Effector memory CD8-positive, alpha-beta T cell (primary cell): ENCODE results near the gene SRPK3.
A peak's percentile ranks its signal among the peaks of the same experiment; 100 is the strongest.
"Not testable (repeated sequence)": the region's sequence is repeated elsewhere in the genome, so short reads cannot be mapped to it uniquely, and the experiment has no call there.

Source experiments
- ATAC-seq: fragments of 150-1000 bp; cut with Tn5 transposase; replicated peaks from 2 replicates; pipeline ENCODE4 v1.10.0; 2021; ENCODE audit warnings: mild to moderate bottlenecking, moderate library complexity
- DNase-seq, 3 experiments: peaks; one replicate each; pipeline ENCODE4 v3.0.0; 2021
- H3K27ac Mint-ChIP-seq, 2 donors: one replicate each; pipeline ENCODE4 v1.8.0; 2022; ENCODE audit warnings: mild to moderate bottlenecking in 2 of 2, mixed read lengths in 2 of 2, moderate library complexity in 2 of 2
- H3K27me3 Mint-ChIP-seq, 2 donors: one replicate each; pipeline ENCODE4 v1.8.0; 2022; ENCODE audit warnings: mixed read lengths in 2 of 2
- H3K36me3 Mint-ChIP-seq: one replicate; pipeline ENCODE4 v1.8.0; 2022; ENCODE audit warnings: mild to moderate bottlenecking, moderate library complexity, mixed read lengths; ENCODE audit not compliant: insufficient read depth
- H3K4me1 Mint-ChIP-seq, 2 donors: one replicate each; pipeline ENCODE4 v1.8.0; 2022; ENCODE audit warnings: low read depth in 2 of 2, mixed read lengths in 2 of 2
- H3K4me3 Mint-ChIP-seq, 2 donors: one replicate each; pipeline ENCODE4 v1.8.0; 2022; ENCODE audit warnings: mild to moderate bottlenecking in 2 of 2, mixed read lengths in 2 of 2, moderate library complexity in 2 of 2
- H3K9me3 Mint-ChIP-seq, 2 donors: one replicate each; pipeline ENCODE4 v1.8.0; 2022; ENCODE audit warnings: mixed read lengths in 2 of 2

Gene SRPK3

GRCh38 chrX:153741446-153741845 lies 39.4 kb upstream of the SRPK3 start:
- peaks cover 0 to 12% of the 10 kb centered on the region in 2 donors for H3K4me1 Mint-ChIP-seq
- H3K9me3 Mint-ChIP-seq: no peaks in the 10 kb centered on the region
- H3K4me3 Mint-ChIP-seq: peak overlapping the region in 1 of 2 donors; percentile 76
- H3K36me3 Mint-ChIP-seq: peaks cover 6% of the 10 kb centered on the region
- ATAC-seq (no peak), DNase-seq (no peak)
- peaks cover 9 to 16% of the 10 kb centered on the region in 2 donors for H3K27me3 Mint-ChIP-seq
- peak overlapping the region in 1 of 2 donors; percentile 62 for H3K27ac Mint-ChIP-seq

DNA sequence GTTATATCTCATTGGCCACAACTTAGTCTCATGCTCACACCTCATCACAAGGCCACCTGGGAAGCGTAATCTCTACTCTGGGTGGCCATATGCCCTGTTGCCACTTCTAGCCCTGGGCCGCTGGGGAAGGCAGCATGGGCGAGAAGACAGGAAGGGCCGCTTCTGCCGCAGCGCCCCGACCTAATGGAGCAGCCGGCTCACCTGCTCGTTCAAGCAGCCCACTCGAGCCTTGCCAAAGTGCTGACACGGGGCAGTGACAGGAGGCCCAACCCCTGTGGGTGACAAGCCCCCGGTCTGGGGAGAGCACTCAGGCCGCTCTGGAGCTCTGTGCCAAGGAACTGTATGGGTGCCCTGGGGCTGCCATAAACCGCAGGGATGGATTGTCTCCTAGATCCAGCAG lies 38.7 kb upstream of the SRPK3 start:
- H3K4me1 Mint-ChIP-seq, H3K4me3 Mint-ChIP-seq, ATAC-seq, H3K9me3 Mint-ChIP-seq, H3K27ac Mint-ChIP-seq, H3K36me3 Mint-ChIP-seq, DNase-seq: not testable (repeated sequence)
- H3K27me3 Mint-ChIP-seq: peaks cover 13 to 20% of the 10 kb centered on the region in 2 donors

GRCh38 chrX:153742796-153743467 lies 37.9 kb upstream of the SRPK3 start:
- DNase-seq, H3K9me3 Mint-ChIP-seq, H3K36me3 Mint-ChIP-seq, H3K27ac Mint-ChIP-seq, H3K4me3 Mint-ChIP-seq, ATAC-seq, H3K4me1 Mint-ChIP-seq: not testable (repeated sequence)
- H3K27me3 Mint-ChIP-seq: peaks cover 13 to 20% of the 10 kb centered on the region in 2 donors

DNA sequence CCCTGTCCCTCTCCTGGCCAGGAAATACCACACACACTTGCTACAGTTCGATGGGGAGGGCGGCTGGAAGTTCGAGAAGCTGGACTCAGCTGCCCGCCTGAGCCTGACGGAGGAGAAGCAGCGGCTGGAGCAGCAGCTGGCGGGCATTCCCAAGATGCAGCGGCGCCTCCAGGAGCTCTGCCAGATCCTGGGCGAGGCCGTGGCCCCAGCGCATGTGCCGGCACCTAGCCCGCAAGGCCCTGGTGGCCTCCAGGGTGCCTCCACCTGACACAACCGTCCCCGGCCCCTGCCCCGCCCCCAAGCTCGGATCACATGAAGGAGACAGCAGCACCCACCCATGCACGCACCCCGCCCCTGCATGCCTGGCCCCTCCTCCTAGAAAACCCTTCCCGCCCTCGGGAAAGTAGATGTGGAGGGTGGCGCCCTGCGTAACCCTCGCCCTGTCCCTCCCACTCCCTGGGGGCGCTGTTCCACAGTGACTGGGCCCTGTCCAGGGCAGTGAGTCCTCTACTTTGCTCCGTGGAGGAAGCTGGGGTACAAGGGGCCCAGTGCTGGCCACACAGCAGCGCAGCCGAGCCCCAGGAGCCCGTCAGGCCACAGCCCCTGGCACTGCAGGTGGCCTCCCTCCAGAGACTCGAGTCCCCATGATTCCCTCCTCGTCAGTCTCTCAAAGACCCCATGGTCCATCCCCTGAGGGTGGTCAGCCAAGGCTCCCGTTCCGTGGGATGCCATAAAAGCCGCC lies 37.2 kb upstream of the SRPK3 start:
- H3K4me1 Mint-ChIP-seq, H3K4me3 Mint-ChIP-seq, H3K27ac Mint-ChIP-seq, H3K36me3 Mint-ChIP-seq, DNase-seq, H3K9me3 Mint-ChIP-seq, ATAC-seq: not testable (repeated sequence)
- peaks cover 13 to 20% of the 10 kb centered on the region in 2 donors for H3K27me3 Mint-ChIP-seq

GRCh38 chrX:153744210-153745066 lies 36.4 kb upstream of the SRPK3 start:
- peaks cover 4% of the 10 kb centered on the region for H3K36me3 Mint-ChIP-seq
- H3K4me3 Mint-ChIP-seq: no peak overlapping the region
- H3K27ac Mint-ChIP-seq: no peak overlapping the region
- H3K4me1 Mint-ChIP-seq: peaks cover 0 to 9% of the 10 kb centered on the region in 2 donors
- DNase-seq: no peak
- no peak for ATAC-seq
- no peaks in the 10 kb centered on the region for H3K9me3 Mint-ChIP-seq
- peaks cover 13 to 26% of the 10 kb centered on the region in 2 donors for H3K27me3 Mint-ChIP-seq

DNA sequence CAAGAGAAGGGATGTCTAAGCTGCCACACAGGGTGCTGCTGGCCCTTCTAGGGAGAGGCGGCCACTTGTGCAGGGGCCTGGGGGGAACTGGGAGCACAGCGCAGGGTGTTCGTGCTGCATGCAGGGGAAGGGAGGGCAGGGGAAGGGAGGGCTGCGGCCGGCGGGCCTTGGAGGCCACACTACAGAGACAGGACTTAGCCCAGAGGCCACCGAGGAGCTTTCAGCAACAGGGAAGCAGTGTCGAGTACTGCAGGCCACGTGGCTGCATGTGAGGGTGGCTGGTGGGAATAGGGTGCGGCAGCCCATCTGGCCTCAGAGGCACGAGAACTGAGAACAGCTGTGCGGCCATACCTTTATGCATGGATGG lies 35.8 kb upstream of the SRPK3 start:
- H3K4me3 Mint-ChIP-seq, ATAC-seq, H3K9me3 Mint-ChIP-seq, H3K27ac Mint-ChIP-seq, H3K4me1 Mint-ChIP-seq, DNase-seq, H3K36me3 Mint-ChIP-seq: not testable (repeated sequence)
- H3K27me3 Mint-ChIP-seq: peaks cover 13 to 32% of the 10 kb centered on the region in 2 donors

GRCh38 chrX:153746359-153746758 lies 34.5 kb upstream of the SRPK3 start:
- no peak overlapping the region for H3K4me3 Mint-ChIP-seq
- no peak overlapping the region for H3K27ac Mint-ChIP-seq
- H3K27me3 Mint-ChIP-seq: peaks cover 13 to 35% of the 10 kb centered on the region in 2 donors
- no peaks in the 10 kb centered on the region for H3K9me3 Mint-ChIP-seq
- no peak for DNase-seq
- H3K36me3 Mint-ChIP-seq: no peaks in the 10 kb centered on the region
- ATAC-seq: no peak
- peaks cover 0 to 1% of the 10 kb centered on the region in 2 donors for H3K4me1 Mint-ChIP-seq

GRCh38 chrX:153746991-153747390 lies 33.9 kb upstream of the SRPK3 start:
- H3K9me3 Mint-ChIP-seq, H3K27ac Mint-ChIP-seq, ATAC-seq, H3K4me3 Mint-ChIP-seq, H3K36me3 Mint-ChIP-seq, DNase-seq, H3K4me1 Mint-ChIP-seq: not testable (repeated sequence)
- H3K27me3 Mint-ChIP-seq: peaks cover 13 to 35% of the 10 kb centered on the region in 2 donors

DNA sequence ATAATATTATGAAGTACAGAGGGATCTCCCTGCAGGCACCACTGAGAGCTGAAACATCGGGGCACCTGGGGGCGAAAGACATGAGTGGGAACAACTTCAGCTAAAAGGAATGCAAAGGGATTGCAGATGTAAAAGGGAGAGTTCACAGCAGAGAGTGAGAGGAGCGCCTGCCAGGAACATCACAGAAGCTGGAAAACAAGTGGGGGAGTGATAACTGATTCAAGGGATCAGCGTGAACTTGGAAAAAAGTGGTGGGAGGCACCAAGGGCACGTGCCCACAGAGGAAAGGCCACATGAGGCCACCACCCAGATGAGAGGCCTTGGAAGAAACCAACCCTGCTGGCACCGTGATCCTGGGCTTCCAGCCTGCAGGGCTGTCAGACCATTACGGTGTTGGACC lies 31.8 kb upstream of the SRPK3 start:
- not testable (repeated sequence) for H3K4me1 Mint-ChIP-seq, DNase-seq, ATAC-seq, H3K36me3 Mint-ChIP-seq, H3K27ac Mint-ChIP-seq, H3K9me3 Mint-ChIP-seq, H3K4me3 Mint-ChIP-seq
- peaks cover 13 to 35% of the 10 kb centered on the region in 2 donors for H3K27me3 Mint-ChIP-seq

GRCh38 chrX:153750127-153750774 lies 30.6 kb upstream of the SRPK3 start:
- Mint-ChIP-seq H3K27me3 (peaks cover 8 to 26% of the 10 kb centered on the region in 2 donors), H3K4me3 (no peak overlapping the region), H3K27ac (no peak overlapping the region), H3K9me3 (no peaks in the 10 kb centered on the region), H3K4me1 (peaks cover 0 to 1% of the 10 kb centered on the region in 2 donors), H3K36me3 (no peaks in the 10 kb centered on the region)
- no peak for DNase-seq
- ATAC-seq: no peak

- H3K9me3 Mint-ChIP-seq: no peaks in the 10 kb centered on the region
- no peaks in the 10 kb centered on the region for H3K36me3 Mint-ChIP-seq
- DNase-seq (no peak), ATAC-seq (no peak)
- H3K27ac Mint-ChIP-seq: no peak overlapping the region
- H3K27me3 Mint-ChIP-seq: peaks cover 0 to 2% of the 10 kb centered on the region in 2 donors
- H3K4me3 Mint-ChIP-seq: no peak overlapping the region
- no peaks in the 10 kb centered on the region for H3K4me1 Mint-ChIP-seq
These were observed 25.7 kb upstream of the SRPK3 start for GRCh38 chrX:153755136-153755535.

DNA sequence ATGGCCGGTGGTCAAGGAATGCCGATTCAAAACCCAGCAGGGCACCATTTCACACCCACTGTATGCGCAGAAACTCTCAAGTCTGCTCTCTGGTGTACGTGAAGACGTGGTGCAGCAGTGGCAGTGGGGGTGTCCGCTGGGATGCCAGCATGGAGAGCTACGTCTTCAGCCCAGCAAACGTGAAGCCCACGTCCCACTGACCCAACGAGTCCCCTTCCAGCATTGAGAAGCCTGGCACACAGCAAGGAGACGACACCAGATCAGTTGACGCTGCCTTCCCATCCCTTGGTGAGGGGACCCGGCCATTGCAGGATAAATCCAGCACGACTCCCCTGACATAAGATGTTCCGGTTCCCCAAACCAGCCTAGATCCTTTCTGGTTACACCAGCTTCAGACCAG lies 19.0 kb upstream of the SRPK3 start:
- H3K36me3 Mint-ChIP-seq: no peaks in the 10 kb centered on the region
- H3K4me3 Mint-ChIP-seq: no peak overlapping the region
- no peaks in the 10 kb centered on the region for H3K27me3 Mint-ChIP-seq
- DNase-seq (no peak), ATAC-seq (no peak)
- no peak overlapping the region for H3K27ac Mint-ChIP-seq
- no peaks in the 10 kb centered on the region for H3K9me3 Mint-ChIP-seq
- peaks cover 0 to 4% of the 10 kb centered on the region in 2 donors for H3K4me1 Mint-ChIP-seq

- no peak for ATAC-seq
- H3K27ac Mint-ChIP-seq: no peak overlapping the region
- H3K4me1 Mint-ChIP-seq: peaks cover 0 to 4% of the 10 kb centered on the region in 2 donors
- no peaks in the 10 kb centered on the region for H3K9me3 Mint-ChIP-seq
- no peaks in the 10 kb centered on the region for H3K27me3 Mint-ChIP-seq
- no peaks in the 10 kb centered on the region for H3K36me3 Mint-ChIP-seq
- no peak overlapping the region for H3K4me3 Mint-ChIP-seq
- no peak for DNase-seq
These were observed 18.1 kb upstream of the SRPK3 start for GRCh38 chrX:153762626-153763173.
